AG04450 (cell line): Measurements from ENCODE around the gene DSCAML1. TPM values are rescaled to one million over a fixed set of nuclear protein-coding genes. Genes with fewer than 3 reads are reported as not detected.

Source experiments
- CTCF ChIA-PET: fragments of 300-600, 350-600 bp; formaldehyde crosslinking; extraction: SDS; loops from one replicate; lab custom pipeline; 2022; ENCODE audit warnings: antibody characterized with exemption, inconsistent platforms; lab: Charles Lee
- POLR2A ChIA-PET: fragments of 350-600 bp; formaldehyde crosslinking; extraction: SDS; loops from one replicate; lab custom pipeline; 2021; ENCODE audit warnings: antibody characterized with exemption, inconsistent platforms; lab: Yijun Ruan, JAX
- DNase-seq: peaks from one replicate; pipeline ENCODE4 v3.0.0-alpha.2; 2011; ENCODE audit warnings: low read depth, low spot score
- H3K27ac ChIP-seq: one replicate; pipeline ENCODE4 v1.5.1; 2012; ENCODE audit warnings: low read depth, low read length, control low read depth
- H3K27me3 ChIP-seq: one replicate; pipeline ENCODE4 v1.6.0; 2012; ENCODE audit warnings: low read length; ENCODE audit not compliant: control insufficient read depth, insufficient read depth
- H3K4me3 ChIP-seq: 2 replicates; pipeline ENCODE4 v1.5.1; 2011; ENCODE audit warnings: mild to moderate bottlenecking, low read depth, low read length, control low read depth
- H3K9me3 ChIP-seq: 2 replicates; pipeline ENCODE4 v1.5.1; 2012; ENCODE audit warnings: low read length; ENCODE audit not compliant: control insufficient read depth, insufficient read depth
- polyA plus RNA-seq: library from polyadenylated mRNA; depleted of rRNA; stranded (reverse); fragments of >200 nt; gene quantifications from 2 replicates; pipeline ENCODE4 v1.2.3, GENCODE V29; 2011
- TF ChIP-seq, protein P1 (sequence below): IDR thresholded peaks from 2 replicates; pipeline ENCODE4 v1.5.1; 2011; ENCODE audit warnings: low read depth, low read length, control low read depth, inconsistent platforms

The DSCAML1 gene
- polyA plus RNA-seq, 1 experiment: not detected

DNA sequence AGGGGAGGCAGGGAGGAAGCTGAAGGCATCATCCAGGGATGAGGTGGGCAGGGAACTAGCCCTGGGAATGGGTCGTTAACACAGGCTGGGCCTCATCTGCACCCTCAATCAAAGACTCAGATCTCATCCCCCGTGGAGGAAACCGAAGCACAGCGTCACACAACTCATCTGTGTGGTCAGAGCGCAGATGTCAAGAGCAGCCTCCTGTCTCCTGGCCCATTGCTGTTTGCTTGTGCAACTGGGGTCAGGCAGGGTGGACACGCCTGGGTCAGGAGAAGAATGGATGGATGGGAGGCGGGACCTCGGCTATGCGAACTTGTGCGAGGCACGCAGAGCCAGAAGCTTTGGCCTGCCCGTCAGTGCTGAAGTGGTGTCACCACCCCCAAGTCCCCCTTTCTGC is 251.3 kb downstream of the DSCAML1 start:
- ChIA-PET POLR2A (no interaction called here), CTCF (no interaction called here)
- DNase-seq: no peak
- TF ChIP-seq, protein P1, sequence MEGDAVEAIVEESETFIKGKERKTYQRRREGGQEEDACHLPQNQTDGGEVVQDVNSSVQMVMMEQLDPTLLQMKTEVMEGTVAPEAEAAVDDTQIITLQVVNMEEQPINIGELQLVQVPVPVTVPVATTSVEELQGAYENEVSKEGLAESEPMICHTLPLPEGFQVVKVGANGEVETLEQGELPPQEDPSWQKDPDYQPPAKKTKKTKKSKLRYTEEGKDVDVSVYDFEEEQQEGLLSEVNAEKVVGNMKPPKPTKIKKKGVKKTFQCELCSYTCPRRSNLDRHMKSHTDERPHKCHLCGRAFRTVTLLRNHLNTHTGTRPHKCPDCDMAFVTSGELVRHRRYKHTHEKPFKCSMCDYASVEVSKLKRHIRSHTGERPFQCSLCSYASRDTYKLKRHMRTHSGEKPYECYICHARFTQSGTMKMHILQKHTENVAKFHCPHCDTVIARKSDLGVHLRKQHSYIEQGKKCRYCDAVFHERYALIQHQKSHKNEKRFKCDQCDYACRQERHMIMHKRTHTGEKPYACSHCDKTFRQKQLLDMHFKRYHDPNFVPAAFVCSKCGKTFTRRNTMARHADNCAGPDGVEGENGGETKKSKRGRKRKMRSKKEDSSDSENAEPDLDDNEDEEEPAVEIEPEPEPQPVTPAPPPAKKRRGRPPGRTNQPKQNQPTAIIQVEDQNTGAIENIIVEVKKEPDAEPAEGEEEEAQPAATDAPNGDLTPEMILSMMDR: no peak
- no peak overlapping the region for H3K4me3 ChIP-seq
- H3K9me3 ChIP-seq: no peaks in the 10 kb centered on the region
- no peak overlapping the region for H3K27ac ChIP-seq
- peaks cover 11% of the 10 kb centered on the region for H3K27me3 ChIP-seq

DNA sequence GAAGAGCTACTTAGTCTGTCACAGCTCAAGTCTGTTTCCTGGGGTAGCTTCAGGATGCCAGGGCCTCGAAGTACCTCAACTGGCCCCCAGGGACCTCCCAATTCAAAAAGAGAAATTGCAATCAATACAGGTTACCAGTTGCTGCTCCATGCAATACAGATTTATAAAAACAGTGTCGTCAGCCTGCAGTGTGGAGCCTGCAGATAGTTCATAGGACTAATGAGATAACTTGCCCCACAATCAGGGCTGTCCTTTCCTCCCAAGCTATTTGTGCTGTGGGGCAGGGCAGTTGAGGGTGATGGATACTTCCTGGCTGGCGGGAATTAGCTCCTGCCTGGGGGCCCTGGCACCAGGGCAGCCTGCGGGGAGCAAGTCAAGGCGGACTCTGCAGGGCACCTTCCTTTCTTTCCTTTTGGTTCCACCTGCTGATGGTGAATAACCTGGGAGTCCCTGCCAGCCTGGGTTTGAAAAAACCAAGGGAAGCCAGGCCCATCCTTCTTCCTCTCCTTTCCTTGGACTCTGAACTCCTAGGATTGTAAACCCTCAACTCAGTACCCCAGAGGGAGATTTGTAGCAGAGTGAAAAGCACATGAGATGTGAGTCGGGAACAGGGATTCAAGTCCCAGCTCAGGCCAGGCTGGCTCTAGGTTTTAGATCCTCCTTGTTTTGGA is 252.8 kb downstream of the DSCAML1 start:
- H3K27me3 ChIP-seq: peaks cover 9% of the 10 kb centered on the region
- no peak for DNase-seq
- H3K27ac ChIP-seq: no peak overlapping the region
- no peak overlapping the region for H3K4me3 ChIP-seq
- ChIA-PET CTCF (no interaction called here), POLR2A (interaction anchor here (0.7 kb wide), 1 partner anchor 35 kb away, joined by 3 read pairs; no protein-coding TSS in a partner anchor)
- no peaks in the 10 kb centered on the region for H3K9me3 ChIP-seq
- TF ChIP-seq, protein P1: no peak

DNA sequence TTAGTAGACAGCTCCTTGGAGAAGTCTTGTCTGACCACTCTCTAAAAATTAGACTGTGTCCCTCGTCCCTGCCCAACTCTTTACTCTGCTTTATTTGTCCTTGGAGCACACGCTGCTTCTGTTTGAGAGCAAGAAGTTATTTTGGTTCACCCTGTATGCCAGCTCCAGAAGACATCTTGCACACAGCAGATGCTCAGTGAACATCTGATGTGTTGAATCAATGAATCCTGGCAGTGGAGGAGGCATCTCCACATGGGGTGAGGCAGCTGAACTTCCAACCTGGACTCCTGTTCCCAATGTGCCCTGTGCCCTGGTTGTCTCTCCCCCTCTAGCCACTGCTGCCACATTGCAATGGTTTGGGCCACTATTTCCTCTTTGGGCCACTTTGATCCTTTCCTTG is 255.8 kb downstream of the DSCAML1 start:
- no peak for DNase-seq
- CTCF ChIA-PET: no interaction called here
- TF ChIP-seq, protein P1: no peak
- H3K4me3 ChIP-seq: no peak overlapping the region
- peaks cover 13% of the 10 kb centered on the region for H3K27me3 ChIP-seq
- POLR2A ChIA-PET: no interaction called here
- H3K9me3 ChIP-seq: no peaks in the 10 kb centered on the region
- no peak overlapping the region for H3K27ac ChIP-seq

DNA sequence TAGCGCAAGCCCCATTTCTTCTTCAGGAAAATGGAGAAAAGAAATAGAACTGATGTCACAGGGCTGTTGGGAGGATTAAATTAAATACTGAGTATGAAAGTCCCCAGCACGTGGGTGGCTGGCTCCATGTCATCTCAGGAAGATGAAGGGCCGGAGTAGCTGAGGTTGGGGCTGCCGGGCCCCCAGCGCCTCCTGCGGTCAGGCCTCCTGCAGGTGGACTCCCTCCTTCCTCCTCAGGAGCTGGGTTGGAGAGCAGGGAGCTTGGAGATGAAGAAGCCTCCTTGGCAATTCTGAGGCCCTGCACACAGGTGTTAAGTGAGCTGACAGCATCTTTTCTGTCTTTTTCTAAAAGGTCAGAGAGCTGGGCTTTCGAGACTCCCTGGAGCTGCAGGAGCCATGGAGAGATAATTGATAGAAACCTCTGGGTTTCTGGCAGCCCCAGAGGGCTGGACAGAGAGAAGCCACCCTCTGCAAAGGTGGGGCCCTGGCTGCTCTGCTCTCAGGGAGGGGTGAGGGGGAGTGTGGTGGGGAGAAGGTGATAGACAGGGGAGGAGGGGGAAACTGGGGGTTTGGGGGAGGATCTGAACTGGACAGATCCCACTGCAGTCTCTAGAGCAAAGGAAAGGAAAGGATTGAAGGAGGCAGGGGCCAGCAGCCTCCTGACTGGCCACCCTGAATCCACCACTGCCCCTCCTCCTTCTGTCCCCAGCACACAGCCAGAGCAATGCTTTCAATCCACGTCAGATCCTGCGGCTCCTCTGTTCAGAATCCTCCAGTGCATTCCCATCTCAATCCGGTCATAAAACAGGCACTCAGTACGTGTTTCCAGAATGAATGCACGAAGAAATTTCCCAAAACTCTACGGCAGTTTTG is 258.5 kb downstream of the DSCAML1 start:
- Histone ChIP-seq H3K27ac (no peak overlapping the region), H3K9me3 (no peaks in the 10 kb centered on the region), H3K4me3 (no peak overlapping the region), H3K27me3 (peaks cover 20% of the 10 kb centered on the region)
- TF ChIP-seq, protein P1: no peak
- ChIA-PET POLR2A (no interaction called here), CTCF (no interaction called here)
- DNase-seq: no peak
